22Rv1 (cell line): Measurements from ENCODE around the gene POLR2I.

ENCODE experiments used
- CTCF ChIP-seq: fragments of 450-650 bp; IDR thresholded peaks from 2 replicates; pipeline ENCODE4 v1.5.1; 2017; ENCODE audit warnings: mild to moderate bottlenecking
- ZFX ChIP-seq: fragments of 450-650 bp; IDR thresholded peaks from 2 replicates; pipeline ENCODE4 v1.6.1; 2017; ENCODE audit warnings: antibody characterized with exemption, borderline replicate concordance

GRCh38 chr19:36128392-36128736, 13.7 kb upstream of the POLR2I start:
- no peak for TF ChIP-seq CTCF
- no peak for TF ChIP-seq ZFX
